GM20431 (cell line): ENCODE measurements around the gene SYCE1.
"Not testable (repeated sequence)": the region's sequence is repeated elsewhere in the genome, so short reads cannot be mapped to it uniquely, and the experiment has no call there.

Experiments used
- in situ Hi-C: fragments of 300-500 bp; cut with MseI, MboI; formaldehyde crosslinking; loops from one replicate; pipeline ENCODE4 v1.15.0; 2020; ENCODE audit warnings: low sequenced_read_pairs; ENCODE audit not compliant: unreplicated experiment

The SYCE1 gene, protein sequence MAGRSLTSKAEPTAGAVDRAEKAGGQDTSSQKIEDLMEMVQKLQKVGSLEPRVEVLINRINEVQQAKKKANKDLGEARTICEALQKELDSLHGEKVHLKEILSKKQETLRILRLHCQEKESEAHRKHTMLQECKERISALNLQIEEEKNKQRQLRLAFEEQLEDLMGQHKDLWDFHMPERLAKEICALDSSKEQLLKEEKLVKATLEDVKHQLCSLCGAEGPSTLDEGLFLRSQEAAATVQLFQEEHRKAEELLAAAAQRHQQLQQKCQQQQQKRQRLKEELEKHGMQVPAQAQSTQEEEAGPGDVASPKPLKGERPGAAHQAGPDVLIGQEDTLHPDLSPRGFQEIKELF

GRCh38 chr10:133565441-133566294 is at the start of gene SYCE1:
SYCE1 (minus strand) TSS chr10:133565583; CDS start chr10:133565529, 54 bp downstream.
- in situ Hi-C loops, result no loop called here

GRCh38 chr10:133614830-133615580 is 49.6 kb upstream of the SYCE1 start:
- in situ Hi-C loops, result no loop called here

GRCh38 chr10:133613699-133614098 is 48.3 kb upstream of the SYCE1 start:
- in situ Hi-C loops, result no loop called here

- in situ Hi-C loops, result no loop called here
Measured at GRCh38 chr10:133611079-133611478, 45.7 kb upstream of the SYCE1 start.

DNA sequence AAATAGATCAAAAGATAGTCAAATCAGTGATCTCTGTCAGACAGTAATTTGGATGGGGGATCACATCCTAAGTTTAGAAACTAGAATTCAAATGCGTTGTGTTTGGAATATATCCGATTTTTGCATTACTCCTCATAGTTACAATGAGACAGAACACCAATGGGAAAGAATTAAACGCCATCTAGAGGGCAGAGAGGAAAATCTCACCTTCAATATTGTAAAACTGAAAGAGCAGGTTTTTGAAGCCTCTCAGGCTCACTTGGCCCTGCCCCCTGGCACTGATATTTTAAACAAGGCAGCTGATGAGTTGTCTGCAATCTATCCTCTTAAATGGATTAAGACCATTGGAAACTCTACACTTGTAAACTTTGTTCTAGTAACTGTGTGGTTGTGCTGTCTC is 43.5 kb upstream of the SYCE1 start:
- in situ Hi-C loops, result no loop called here

DNA sequence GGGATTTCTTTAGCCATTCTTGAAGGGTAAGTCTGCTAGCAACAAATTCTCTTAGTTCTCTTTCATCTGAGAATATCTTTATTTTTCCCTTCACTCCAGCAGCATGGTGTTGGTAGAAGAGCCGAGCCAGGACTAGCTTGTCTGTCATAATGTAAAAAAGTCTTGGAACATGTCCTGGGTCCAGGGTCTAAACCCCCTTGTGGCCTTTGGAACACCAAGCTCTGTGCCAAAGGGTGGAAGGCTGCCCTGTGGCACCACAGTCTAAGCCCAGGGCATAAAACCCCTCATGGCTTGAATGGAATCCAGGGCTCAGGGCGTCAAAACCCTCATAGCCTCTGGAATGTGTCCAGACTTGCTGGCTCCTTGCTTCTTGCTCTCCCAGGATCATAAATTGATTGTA is 38.1 kb upstream of the SYCE1 start:
- in situ Hi-C loops, result not testable (repeated sequence)

DNA sequence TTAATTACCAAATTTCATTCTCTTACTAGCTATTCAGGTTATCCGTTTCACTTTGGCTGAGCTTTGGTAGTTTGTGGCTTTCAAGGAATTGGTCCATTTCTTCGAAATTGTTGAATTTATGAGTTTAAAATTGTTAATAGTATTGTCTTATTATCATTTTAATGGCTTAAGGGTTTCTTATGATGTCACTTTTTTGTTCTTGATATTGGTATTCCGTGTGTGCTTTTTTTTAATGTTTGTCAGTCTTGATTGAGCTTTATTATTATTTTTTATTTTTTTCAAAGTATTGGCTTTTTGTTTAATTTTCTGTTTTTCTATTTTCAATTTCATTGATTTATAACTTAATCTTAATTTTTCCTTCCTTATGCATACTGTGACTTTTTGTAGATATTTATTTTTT is 35.3 kb upstream of the SYCE1 start:
- in situ Hi-C loops, result no loop called here

DNA sequence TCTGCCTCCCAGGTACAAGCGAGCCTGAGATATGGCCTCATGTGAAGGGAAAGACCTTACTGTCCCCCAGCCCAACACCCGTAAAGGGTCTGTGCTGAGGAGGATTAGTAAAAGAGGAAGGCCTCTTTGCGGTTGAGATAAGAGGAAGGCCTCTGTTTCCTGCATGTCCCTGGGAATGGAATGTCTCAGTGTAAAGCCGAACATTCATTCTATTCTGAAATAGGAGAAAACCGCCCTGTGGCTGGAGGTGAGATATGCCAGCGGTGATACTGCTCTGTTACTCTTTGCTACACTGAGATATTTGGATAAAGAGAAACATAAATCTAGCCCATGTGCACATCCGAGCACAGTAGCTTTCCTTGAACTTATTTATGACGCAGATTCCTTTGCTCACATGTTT is 34.5 kb upstream of the SYCE1 start:
- in situ Hi-C loops, result not testable (repeated sequence)

DNA sequence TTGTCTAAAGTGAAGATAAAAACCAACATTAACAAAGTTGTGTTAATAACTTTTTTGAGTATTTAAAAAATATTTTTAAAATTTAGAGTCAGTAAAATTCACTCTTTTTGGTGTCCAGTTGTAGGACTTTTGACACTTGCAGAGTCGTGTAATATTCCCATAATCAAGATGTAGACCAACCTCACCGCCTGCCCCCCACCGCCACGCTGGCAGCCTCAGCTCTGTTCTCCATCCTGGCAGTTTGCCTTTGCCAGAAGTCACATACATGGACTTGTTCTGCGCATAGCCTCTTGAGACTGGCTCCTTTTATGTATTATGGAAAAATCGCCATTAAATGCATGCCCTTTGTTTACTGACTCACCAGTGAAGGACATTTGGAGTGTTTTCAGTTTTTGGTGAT is 27.3 kb upstream of the SYCE1 start:
- in situ Hi-C loops, result no loop called here

DNA sequence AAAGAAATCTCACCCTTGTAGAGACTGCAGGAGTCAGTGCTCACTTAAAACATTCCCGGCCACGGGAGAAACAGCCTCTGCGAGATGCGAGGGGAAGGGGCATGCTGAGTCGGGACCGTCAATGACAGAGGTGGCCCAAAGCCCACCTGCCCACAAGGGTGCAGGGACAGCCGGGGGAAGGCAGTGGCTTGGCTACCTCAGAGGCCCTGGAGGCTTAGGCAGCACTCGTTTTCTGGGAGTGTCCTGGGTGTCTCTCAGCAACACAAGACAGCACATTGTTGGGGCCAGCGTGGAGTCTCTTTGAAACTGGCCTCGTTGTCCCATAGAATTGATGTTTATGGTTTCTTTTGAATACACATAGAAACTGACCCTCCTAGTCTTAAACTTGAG is 25.6 kb upstream of the SYCE1 start:
- in situ Hi-C loops, result no loop called here

DNA sequence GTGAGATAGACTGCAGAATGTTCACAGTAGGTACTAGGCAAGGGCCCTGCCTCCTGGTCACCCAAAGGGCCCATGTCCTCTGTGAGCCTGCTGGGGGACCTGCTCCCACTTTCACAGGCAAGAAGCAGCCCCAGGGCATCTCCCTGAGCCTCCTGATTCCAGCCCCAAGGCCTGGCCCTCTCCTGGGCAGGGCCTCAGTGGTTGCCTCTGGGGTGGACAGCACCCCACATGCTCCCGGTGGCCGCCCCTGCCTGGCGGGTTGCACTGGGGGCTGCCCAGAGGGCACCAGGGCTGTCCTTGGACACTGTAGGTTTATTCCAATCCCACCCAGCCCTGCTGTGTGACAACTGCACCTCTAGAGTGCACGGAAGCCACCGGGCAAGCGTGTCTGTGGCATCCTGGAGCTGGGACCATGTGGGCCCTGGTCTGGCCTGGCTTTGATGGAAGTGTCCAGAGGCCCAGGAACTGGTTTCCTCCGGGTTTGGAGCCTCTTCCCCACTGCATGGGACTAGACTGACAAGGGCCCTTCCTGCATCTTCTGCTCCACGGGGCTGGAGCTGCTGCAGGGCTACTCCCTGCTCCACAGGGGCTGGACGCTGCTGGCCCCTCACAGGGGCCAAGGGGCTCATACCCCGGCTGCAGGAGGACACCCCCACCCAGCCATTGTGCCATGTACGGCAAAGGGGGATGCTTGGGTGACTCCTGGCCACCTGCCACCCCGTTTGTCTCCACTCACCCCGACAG is 25.0 kb upstream of the SYCE1 start:
- in situ Hi-C loops, result no loop called here

- in situ Hi-C loops, result not testable (repeated sequence)
Measured at GRCh38 chr10:133577037-133577436, 11.7 kb upstream of the SYCE1 start.

DNA sequence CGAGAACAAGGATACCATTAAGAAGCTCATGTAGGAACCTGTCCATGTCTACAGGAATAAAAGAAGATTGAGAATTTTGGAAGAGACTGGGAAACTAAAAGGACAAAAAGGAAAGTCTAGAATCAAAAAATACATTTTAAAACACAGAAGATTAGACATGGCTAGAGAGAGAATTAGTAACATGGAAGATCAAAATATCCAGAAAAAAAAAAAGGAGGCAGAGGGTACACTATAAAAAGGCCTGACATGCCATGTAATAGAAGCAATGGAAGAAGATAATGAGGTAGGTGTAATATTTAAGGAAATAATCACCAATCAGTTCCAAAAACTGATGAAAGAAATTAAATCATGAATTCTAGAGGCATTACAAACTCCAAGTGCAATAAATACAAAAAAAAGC is 8.1 kb upstream of the SYCE1 start:
- in situ Hi-C loops, result not testable (repeated sequence)

DNA sequence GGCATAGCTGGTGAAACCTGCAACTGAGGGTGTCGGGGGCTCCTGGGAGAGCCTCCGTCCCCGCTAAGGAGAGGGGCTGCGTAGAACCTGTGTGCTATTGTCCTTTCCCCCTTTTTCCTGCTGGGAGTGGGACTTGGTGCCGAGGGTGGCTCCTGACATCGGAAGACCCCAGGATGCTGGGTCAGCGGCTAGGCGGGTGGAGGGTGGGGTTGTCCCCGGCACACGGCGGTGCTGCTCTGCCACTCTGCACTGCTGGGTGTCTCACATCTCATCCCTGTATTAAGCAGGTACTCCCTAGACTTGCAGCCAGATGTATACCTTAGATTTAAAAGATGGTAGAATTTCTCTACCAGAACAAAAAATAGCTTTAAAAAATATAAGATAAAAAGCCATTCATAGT is 6.7 kb upstream of the SYCE1 start:
- in situ Hi-C loops, result not testable (repeated sequence)

DNA sequence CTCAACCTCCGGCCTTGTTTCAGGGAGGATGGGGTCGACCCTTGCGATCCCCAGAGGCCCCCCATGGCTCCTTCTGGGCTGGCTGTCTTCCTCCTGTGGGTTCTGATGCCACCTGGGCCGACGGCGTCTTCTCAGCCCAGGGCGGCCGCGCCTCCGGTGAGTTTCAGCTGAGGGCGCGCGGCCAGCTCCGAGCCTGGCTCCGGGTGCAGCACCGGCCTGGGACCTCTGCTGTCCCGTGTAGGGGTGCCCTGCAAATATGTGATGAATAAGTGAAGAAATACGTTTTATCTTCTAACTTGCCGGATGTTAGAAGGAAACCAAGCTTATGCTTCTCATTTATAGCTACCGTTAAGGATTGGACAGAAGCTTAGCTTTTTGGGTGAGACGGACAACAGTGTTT is 4.4 kb upstream of the SYCE1 start:
- in situ Hi-C loops, result not testable (repeated sequence)

DNA sequence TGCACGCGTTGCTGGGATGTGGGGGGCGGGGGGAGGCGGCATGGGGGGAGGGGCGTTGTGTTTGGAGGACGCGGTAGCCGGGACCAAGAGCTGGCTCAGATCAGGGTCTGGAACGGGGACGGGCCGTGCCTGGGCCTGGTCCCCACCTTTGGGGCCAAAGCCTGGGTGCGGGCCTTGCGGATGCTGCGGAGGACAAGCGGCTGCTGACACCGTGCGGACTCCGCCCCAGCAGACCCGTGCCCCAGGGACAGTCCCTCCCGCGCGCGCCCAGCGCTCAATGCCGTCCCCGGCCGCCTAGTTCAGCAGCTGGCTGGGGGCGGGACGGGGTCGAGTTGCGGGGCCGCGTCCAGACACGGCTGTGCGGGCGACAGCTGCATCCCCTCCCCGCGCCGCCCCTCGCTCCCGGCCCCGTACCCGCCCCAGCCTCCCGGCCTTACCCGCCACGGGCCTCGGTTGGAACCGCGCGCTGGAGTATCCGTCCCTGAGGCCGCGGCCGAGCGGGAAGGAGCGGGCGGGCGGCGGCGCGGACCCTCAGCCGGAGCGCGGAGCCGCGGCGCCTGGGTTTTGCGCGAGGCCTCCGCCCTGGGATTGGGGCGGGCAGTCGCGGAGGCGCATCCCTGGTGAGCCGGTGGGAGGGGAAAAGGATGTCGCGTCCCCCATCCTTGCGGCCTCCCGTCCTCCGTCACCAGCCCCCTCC is 3.6 kb upstream of the SYCE1 start:
- in situ Hi-C loops, result not testable (repeated sequence)

DNA sequence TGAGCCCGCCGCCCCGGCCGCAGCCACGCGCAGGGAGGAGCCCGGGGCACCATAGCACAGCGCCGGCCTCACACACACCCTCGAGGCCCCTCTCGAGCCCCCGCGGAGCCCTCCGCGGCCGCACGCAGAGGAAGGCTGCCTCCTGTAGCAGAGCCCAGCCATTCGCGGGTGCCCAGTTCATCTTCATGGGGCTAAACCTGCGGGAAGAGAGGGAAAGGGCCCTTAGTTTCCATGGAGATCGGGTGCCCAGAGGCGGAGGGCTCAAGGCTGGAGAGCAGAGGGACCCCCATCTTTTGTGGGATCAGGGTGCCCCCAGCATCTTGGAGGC is 2.9 kb upstream of the SYCE1 start:
- in situ Hi-C loops, result no loop called here

DNA sequence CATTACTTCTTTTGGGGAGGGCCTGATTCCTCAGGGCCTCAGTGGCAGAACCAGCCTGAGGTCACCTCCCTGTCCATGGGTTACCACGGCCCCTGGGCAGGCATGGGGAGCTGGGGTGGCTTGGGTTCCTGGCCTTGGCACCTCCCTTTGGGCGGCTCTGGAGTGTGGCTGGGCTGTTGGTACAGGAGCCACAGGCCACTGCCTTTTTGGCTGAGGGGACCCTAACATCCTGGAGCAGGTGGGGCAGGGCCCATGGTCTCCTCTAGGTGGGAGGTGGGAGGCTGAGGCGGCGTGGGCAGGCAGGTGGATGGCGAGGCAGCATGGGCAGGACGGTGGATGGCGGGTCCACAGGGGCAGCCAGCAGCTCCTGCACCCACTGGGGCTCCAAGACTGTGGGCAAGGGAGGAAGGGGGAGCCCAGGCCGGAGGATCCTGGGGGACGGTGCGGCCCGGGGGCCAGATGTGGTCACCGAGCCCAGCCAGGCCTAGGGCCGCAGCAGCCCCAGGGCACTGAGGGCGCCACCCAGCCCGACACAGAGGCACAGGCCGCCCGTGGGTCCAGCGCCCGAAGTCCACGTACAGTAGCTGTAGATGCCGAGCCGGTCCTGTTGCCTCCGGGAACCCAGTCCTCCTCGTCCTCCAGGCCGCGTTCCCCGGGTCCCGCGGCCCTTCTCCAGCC is 2.4 kb upstream of the SYCE1 start:
- in situ Hi-C loops, result no loop called here

GRCh38 chr10:133567119-133567518 is 1.7 kb upstream of the SYCE1 start:
- in situ Hi-C loops, result no loop called here
